GM06990 (cell line): ENCODE results near the gene FGFR2.

Source experiments
- DNase-seq: peaks from one replicate; pipeline ENCODE4 v3.0.0-alpha.2; 2011; ENCODE audit not compliant: insufficient read length; ENCODE audit errors: extremely low read depth
- H3K27me3 ChIP-seq: replicated peaks from 2 replicates; pipeline ENCODE4 v1.6.0; 2011; ENCODE audit warnings: low read length; ENCODE audit not compliant: control insufficient read depth, insufficient read depth
- H3K36me3 ChIP-seq: 2 replicates; pipeline ENCODE4 v1.5.1; 2011; ENCODE audit warnings: low read length; ENCODE audit not compliant: control insufficient read depth, insufficient read depth
- H3K4me3 ChIP-seq: replicated peaks from 2 replicates; pipeline ENCODE4 v1.5.1; 2011; ENCODE audit warnings: low read depth, mild to moderate bottlenecking, control low read depth, low read length
- CTCF ChIP-seq: IDR thresholded peaks from 2 replicates; pipeline ENCODE4 v1.5.1; 2011; ENCODE audit warnings: low read length, control low read depth, mild to moderate bottlenecking, inconsistent platforms; ENCODE audit not compliant: insufficient read depth, poor library complexity, severe bottlenecking

The FGFR2 gene

GRCh38 chr10:121540732-121541395 lies 57.4 kb downstream of the FGFR2 start:
- DNase-seq: no peak
- no peak overlapping the region for H3K4me3 ChIP-seq
- TF ChIP-seq CTCF: no peak
- no peaks in the 10 kb centered on the region for H3K36me3 ChIP-seq
- no peaks in the 10 kb centered on the region; the same call in 1 of the 2 replicates for H3K27me3 ChIP-seq

DNA sequence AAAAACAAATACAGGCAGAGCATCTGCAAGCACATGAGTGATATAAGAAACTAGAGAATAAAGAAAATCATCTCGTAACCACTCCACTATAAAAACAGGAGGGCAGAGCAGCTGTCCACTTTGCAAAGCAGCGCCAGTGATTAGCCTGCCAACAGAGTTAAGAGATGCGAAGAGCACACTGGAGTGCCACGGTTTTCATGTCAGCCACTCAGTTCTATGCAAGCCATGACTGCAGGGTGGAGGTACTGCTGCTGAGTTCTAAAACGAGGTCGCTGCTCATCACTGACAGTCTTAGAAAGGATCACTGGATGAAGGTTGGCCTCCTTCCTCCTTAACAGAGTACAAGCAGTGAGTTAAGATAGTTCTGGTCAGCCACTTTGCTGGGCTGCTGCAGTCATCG lies 58.5 kb downstream of the FGFR2 start:
- DNase-seq: no peak
- Histone ChIP-seq H3K4me3 (no peak overlapping the region), H3K27me3 (no peaks in the 10 kb centered on the region; the same call in 1 of the 2 replicates), H3K36me3 (no peaks in the 10 kb centered on the region)
- TF ChIP-seq CTCF: no peak

GRCh38 chr10:121536310-121536913 lies 61.8 kb downstream of the FGFR2 start:
- Histone ChIP-seq H3K27me3 (no peaks in the 10 kb centered on the region; the same call in 1 of the 2 replicates), H3K36me3 (no peaks in the 10 kb centered on the region), H3K4me3 (no peak overlapping the region)
- no peak for DNase-seq
- no peak for TF ChIP-seq CTCF

DNA sequence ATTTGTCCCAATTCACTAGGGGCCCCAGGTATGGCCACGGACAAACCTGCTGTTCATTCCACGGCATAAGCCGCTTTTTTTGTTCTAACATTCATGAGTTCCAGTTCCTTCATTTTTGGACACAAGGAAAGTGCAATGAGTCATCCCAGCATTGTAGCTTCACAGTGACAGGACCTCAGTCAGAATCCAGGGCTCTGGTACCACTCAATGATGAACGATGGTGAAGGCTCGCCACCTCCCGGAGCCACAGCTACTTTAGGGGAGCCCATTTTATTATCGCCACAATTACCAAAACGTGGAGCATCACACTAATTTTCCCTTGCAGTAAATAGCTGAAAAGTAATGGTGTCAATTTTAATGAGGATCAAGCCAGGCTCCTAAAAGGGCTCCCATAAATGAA lies 62.9 kb downstream of the FGFR2 start:
- Histone ChIP-seq H3K36me3 (no peaks in the 10 kb centered on the region), H3K27me3 (no peaks in the 10 kb centered on the region; the same call in none of the 2 replicates), H3K4me3 (no peak overlapping the region)
- no peak for DNase-seq
- TF ChIP-seq CTCF: no peak

DNA sequence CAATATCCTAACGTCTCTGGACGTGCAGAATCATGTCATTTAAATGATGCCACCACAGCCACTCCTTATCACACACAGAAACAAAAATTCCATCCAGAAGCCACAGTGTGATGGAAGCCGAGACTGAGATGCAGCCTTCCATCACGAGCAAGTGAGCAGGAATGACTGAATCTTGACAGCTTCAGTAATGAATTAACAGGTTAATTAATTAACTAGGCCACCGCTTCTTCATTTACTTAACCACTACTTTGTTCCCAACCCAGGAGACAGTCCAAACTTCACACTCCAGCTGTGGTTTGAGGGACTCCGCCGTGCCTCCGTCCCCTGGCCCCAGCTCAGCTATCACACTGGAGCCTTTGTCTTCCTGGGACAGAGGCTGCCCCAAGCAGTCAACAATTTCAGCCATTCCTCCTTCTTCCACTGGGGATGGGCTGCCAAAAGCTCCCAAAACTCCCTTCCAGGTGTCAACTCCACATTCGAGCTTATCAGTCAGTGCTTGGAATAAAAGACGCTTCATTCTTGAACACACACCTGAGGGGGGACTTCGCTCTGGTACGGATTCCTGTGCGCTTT lies 65.9 kb downstream of the FGFR2 start:
- Histone ChIP-seq H3K36me3 (no peaks in the 10 kb centered on the region), H3K27me3 (no peaks in the 10 kb centered on the region; the same call in none of the 2 replicates), H3K4me3 (no peak overlapping the region)
- DNase-seq: no peak
- no peak for TF ChIP-seq CTCF
